ENCODE results near the gene SNX25. TPM values are rescaled to one million over a fixed set of nuclear protein-coding genes. Genes with fewer than 3 reads are reported as not detected.

The SNX25 gene
- total and polyA plus RNA-seq, 2 donors (not counting 1 experiment from before 2014, with no cell fraction given), result 12.0 to 77.6 TPM

DNA sequence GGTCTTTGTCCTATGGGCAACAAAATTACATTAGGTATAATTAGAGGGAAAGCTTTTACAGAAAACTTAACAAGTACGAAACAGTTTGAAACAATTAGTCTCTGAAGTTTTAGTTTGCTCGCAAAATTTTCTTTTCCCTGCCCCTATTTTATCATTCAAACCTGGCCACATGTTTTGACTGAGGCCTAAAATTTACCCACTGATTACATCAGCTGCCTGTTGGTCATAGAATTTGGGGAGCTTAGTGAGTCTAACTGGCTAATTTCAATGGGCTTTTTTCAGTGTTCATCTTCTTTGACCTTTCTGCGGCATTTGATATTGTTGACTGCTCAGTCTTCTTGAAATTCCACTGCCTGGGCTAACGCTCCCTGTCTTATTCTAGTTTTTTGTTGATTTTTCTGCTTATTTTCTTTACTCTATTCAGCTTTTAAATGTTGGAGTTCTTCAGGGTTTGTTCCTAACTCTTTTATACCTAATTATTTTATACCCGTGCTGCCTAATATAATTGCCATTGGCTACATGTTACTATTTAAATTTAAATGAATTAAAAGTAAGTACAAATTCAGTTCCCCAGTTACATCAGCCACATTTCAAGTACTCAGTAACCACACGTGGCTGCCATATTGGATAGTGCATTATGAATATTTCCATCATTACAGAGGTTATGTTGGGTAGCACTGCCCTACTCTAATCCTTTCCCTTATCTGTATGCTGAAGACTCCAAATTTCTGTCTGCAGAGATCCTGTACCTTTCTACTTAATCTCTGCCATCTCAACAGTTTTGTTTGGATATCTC, 87.5 kb downstream of the SNX25 start:
- no peak overlapping the region for H3K4me3 ChIP-seq (ENCODE audit: control extremely low read depth in 1 of 5, extremely low read depth in 1 of 5, insufficient read depth in 1 of 5, low read depth in 2 of 5, low read length in 4 of 5)
- peaks cover 6% of the 10 kb centered on the region for H3K79me2 ChIP-seq (ENCODE audit: control insufficient read depth, insufficient read depth, low read length)
- H3K27me3 ChIP-seq (replicated peaks in 1 of 4; ENCODE audit: control extremely low read depth in 1 of 4, control insufficient read depth in 3 of 4, insufficient read depth in 4 of 4, low read length in 3 of 4), result no peaks in the 10 kb centered on the region
- Mint-ChIP-seq H3K4me1 (no peaks in the 10 kb centered on the region), H3K27me3 (no peaks in the 10 kb centered on the region), H3K27ac (no peak overlapping the region), H3K4me3 (no peak overlapping the region), H3K9me3 (ENCODE audit: insufficient read depth) (no peaks in the 10 kb centered on the region)
- H2AFZ ChIP-seq (ENCODE audit: insufficient read depth, low read depth, low read length, poor library complexity, severe bottlenecking), result no peak overlapping the region
- TF ChIP-seq, protein P1, sequence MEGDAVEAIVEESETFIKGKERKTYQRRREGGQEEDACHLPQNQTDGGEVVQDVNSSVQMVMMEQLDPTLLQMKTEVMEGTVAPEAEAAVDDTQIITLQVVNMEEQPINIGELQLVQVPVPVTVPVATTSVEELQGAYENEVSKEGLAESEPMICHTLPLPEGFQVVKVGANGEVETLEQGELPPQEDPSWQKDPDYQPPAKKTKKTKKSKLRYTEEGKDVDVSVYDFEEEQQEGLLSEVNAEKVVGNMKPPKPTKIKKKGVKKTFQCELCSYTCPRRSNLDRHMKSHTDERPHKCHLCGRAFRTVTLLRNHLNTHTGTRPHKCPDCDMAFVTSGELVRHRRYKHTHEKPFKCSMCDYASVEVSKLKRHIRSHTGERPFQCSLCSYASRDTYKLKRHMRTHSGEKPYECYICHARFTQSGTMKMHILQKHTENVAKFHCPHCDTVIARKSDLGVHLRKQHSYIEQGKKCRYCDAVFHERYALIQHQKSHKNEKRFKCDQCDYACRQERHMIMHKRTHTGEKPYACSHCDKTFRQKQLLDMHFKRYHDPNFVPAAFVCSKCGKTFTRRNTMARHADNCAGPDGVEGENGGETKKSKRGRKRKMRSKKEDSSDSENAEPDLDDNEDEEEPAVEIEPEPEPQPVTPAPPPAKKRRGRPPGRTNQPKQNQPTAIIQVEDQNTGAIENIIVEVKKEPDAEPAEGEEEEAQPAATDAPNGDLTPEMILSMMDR (IDR thresholded peaks at IDR 0.05), result no peak
- TF ChIP-seq EZH2 (IDR thresholded peaks at IDR 0.05; ENCODE audit: borderline replicate concordance, insufficient read depth, low read depth, low read length, poor library complexity, severe bottlenecking), result no peak
- no CpG with 5 or more reads among the region's 6 CpGs for WGBS (ENCODE audit: insufficient coverage)
- H3K36me3 ChIP-seq (replicated peaks in 1 of 2; ENCODE audit: control extremely low read depth in 1 of 2, control insufficient read depth in 1 of 2, extremely low read depth in 1 of 2, insufficient read depth in 2 of 2, low read length in 1 of 2), result peaks cover 12 to 16% of the 10 kb centered on the region in 2 experiments
- H3K4me1 ChIP-seq (ENCODE audit: control insufficient read depth in 2 of 2, insufficient read depth in 2 of 2, low read length in 2 of 2), result no peaks in the 10 kb centered on the region
- DNase-seq (no peak), ATAC-seq (ENCODE audit: low read depth) (no peak)
- intact Hi-C loops (cut with micrococcal nuclease), result loop anchor here (10.0 kb wide), 1 partner anchor 48 kb away; no protein-coding TSS in a partner anchor
- H3K9ac ChIP-seq (ENCODE audit: low read length), result no peak overlapping the region
- ChIA-PET CTCF (interaction anchor here (1.0 kb wide), 1 partner anchor 24 kb away, joined by 3 read pairs; no protein-coding TSS in a partner anchor), POLR2A (no interaction called here)
- H3K9me3 ChIP-seq (ENCODE audit: control extremely low read depth in 1 of 3, control insufficient read depth in 2 of 3, insufficient read depth in 1 of 3, low read length in 2 of 3), result no peaks in the 10 kb centered on the region
- H4K20me1 ChIP-seq (ENCODE audit: control insufficient read depth, insufficient read depth, low read length, poor library complexity, severe bottlenecking), result no peaks in the 10 kb centered on the region
- H3K4me2 ChIP-seq (replicated peaks; ENCODE audit: low read depth, low read length, poor library complexity, severe bottlenecking), result no peak overlapping the region
- no peak overlapping the region for H3K27ac ChIP-seq (ENCODE audit: low read length in 2 of 2)

All from B cell (primary cell).